HFF-Myc (cell line): ENCODE measurements around the gene TMEM60.

Experiments used
- DNase-seq: peaks from one replicate; pipeline ENCODE4 v3.0.0-alpha.2; 2011; ENCODE audit warnings: low read depth; ENCODE audit errors: extremely low read depth
- H3K4me3 ChIP-seq: replicated peaks from 2 replicates; pipeline ENCODE4 v1.5.1; 2011; ENCODE audit warnings: low read depth, mild to moderate bottlenecking, control low read depth, low read length
- TF ChIP-seq, protein P1 (sequence below): IDR thresholded peaks from 2 replicates; pipeline ENCODE4 v1.5.1; 2012; ENCODE audit warnings: mild to moderate bottlenecking, low read depth, low read length, control low read depth; ENCODE audit errors: missing control alignments

Gene TMEM60

GRCh38 chr7:77765906-77766800 is 32.1 kb downstream of the TMEM60 start:
- no peak for DNase-seq
- TF ChIP-seq, protein P1, sequence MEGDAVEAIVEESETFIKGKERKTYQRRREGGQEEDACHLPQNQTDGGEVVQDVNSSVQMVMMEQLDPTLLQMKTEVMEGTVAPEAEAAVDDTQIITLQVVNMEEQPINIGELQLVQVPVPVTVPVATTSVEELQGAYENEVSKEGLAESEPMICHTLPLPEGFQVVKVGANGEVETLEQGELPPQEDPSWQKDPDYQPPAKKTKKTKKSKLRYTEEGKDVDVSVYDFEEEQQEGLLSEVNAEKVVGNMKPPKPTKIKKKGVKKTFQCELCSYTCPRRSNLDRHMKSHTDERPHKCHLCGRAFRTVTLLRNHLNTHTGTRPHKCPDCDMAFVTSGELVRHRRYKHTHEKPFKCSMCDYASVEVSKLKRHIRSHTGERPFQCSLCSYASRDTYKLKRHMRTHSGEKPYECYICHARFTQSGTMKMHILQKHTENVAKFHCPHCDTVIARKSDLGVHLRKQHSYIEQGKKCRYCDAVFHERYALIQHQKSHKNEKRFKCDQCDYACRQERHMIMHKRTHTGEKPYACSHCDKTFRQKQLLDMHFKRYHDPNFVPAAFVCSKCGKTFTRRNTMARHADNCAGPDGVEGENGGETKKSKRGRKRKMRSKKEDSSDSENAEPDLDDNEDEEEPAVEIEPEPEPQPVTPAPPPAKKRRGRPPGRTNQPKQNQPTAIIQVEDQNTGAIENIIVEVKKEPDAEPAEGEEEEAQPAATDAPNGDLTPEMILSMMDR: no peak

DNA sequence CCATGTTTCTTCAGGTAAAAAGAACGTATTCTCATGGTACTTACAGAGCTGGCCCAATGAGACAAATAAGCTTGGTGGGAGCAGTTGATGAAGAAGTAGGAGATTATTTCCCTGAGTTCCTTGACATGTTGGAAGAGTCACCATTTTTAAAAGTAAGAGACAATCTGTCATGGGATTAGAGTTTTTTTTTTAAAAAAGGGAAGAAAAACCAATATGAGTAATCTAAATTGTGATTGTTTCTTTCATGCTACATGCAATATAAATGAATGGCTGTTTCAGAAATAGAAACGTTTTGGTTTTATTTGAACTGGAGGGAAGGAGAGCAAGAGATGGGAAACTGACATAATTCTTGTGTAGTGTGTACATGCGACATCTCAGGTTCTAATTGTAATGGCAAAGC is 32.8 kb downstream of the TMEM60 start:
- TF ChIP-seq, protein P1: no peak

More at GRCh38 chr7:77765906-77766800, 32.1 kb downstream of the TMEM60 start:
- H3K4me3 ChIP-seq: no peak overlapping the region

DNA sequence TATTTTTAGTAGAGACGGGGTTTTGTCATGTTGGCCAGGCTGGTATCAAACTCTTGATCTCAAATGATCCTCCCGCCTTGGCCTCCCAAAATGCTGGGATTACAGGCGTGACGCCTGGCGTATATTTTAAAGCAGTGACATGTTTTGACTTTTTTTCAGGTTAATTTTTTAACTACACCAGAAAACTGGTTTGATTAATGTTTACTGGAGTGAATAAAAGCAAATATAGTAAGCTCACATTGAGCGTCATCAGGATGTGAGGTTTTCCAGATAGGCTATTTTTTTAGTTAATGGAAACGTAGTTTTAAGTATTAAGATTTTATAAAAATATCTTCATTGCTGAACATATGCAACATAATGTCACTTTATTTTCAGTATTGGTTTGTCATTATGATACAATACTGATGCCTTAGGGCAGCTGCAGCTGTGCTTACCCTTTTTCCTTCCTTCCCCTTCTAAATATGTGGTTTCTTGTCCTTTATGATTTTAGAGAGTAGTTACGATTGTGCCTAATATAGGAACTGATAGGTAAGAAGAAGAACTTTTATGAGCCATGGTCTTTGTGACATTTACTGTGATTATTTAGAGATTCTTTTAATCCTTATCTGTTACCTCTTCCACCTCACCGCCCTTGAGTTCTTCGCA is 37.3 kb downstream of the TMEM60 start:
- no peak overlapping the region for H3K4me3 ChIP-seq
- DNase-seq: no peak
- TF ChIP-seq, protein P1: no peak

More for the DNA sequence above, 32.8 kb downstream of the TMEM60 start:
- DNase-seq: no peak
- no peak overlapping the region for H3K4me3 ChIP-seq

DNA sequence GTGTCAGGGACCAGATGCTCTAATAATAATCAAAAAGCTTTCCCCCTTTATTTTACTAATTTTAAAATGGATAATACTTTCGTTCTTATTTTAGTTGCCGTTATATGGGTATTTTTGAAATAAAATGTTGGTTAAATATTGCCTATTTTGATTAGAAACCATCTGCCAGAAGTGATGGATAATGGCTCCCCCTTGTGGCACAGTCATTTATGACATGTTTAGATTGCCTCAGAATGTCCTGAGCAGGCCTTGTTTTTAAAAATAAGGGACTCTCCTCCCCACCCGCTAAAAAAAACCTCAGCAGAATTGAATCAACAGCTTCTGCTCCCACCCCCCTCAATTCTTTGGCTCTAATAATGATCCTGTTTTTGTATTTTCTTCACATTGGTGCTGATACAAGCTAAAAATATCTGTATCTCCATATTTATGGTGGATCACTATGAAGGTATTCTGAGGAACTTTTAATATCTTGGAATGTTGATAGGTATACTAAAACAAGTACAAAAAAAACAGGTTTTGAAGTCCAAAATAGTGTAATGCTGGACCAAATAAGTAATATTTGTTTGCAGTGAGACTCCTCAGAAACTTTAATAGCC is 38.8 kb downstream of the TMEM60 start:
- H3K4me3 ChIP-seq: no peak overlapping the region
- TF ChIP-seq, protein P1: peak; percentile 63
- peak; percentile 55 for DNase-seq

- no peak for DNase-seq
- no peak overlapping the region for H3K4me3 ChIP-seq
- TF ChIP-seq, protein P1: no peak
Measured at GRCh38 chr7:77757589-77757988, 40.6 kb downstream of the TMEM60 start.

DNA sequence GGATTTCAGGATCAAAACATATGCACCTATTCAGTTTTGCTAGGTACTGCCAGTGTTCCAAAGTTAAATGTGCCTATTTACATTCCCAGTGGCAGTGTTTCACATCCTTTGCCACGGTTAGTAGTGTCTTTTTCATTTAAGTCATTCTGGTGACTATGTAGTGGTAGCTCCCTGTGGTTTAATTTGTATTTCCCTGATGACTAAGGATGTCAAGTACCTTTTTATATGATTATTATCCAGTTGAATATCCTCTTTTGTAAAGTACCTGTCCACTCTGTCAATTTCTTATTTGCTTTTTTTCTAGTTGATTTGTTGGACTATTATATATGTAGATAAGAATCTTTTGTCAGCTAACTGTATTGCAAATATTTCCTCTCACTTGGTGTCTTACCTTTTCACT is 45.1 kb downstream of the TMEM60 start:
- H3K4me3 ChIP-seq: no peak overlapping the region
- no peak for DNase-seq
- TF ChIP-seq, protein P1: no peak
